GM10266 (cell line): ENCODE data around the gene ZBTB8A.
"Not testable (repeated sequence)": the region's sequence is repeated elsewhere in the genome, so short reads cannot be mapped to it uniquely, and the experiment has no call there.

Experiments used
- DNase-seq: peaks from one replicate; pipeline ENCODE4 v3.0.0; 2012; ENCODE audit errors: extremely low spot score
- TF ChIP-seq, protein P1 (sequence below): IDR thresholded peaks from 2 replicates; pipeline ENCODE4 v1.5.1; 2012; ENCODE audit warnings: mild to moderate bottlenecking, low read depth; ENCODE audit not compliant: control insufficient read depth, insufficient read depth; ENCODE audit errors: missing control alignments

ZBTB8A gene

DNA sequence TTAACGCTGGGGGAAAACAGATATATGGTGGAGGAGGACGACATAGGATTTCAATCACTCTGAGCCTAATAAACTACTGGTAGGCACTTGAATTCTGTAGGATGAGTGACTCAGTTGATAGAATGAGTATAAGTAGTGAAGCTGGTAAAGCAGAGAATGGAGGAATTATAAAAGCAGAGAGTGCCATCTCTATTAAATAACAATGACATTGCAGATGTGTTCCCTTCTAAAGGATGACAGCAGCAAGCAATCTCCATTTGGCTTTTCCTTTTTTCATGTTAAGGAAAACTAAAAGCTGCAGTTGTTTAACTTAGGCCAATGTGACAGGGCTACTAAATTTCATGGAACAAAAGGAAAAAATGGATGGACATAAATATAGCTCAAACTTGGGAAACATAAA is 93.6 kb downstream of the ZBTB8A start:
- TF ChIP-seq, protein P1, sequence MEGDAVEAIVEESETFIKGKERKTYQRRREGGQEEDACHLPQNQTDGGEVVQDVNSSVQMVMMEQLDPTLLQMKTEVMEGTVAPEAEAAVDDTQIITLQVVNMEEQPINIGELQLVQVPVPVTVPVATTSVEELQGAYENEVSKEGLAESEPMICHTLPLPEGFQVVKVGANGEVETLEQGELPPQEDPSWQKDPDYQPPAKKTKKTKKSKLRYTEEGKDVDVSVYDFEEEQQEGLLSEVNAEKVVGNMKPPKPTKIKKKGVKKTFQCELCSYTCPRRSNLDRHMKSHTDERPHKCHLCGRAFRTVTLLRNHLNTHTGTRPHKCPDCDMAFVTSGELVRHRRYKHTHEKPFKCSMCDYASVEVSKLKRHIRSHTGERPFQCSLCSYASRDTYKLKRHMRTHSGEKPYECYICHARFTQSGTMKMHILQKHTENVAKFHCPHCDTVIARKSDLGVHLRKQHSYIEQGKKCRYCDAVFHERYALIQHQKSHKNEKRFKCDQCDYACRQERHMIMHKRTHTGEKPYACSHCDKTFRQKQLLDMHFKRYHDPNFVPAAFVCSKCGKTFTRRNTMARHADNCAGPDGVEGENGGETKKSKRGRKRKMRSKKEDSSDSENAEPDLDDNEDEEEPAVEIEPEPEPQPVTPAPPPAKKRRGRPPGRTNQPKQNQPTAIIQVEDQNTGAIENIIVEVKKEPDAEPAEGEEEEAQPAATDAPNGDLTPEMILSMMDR: no peak
- no peak for DNase-seq

GRCh38 chr1:32635508-32636277 is 96.5 kb downstream of the ZBTB8A start:
- TF ChIP-seq, protein P1: no peak
- DNase-seq: no peak

DNA sequence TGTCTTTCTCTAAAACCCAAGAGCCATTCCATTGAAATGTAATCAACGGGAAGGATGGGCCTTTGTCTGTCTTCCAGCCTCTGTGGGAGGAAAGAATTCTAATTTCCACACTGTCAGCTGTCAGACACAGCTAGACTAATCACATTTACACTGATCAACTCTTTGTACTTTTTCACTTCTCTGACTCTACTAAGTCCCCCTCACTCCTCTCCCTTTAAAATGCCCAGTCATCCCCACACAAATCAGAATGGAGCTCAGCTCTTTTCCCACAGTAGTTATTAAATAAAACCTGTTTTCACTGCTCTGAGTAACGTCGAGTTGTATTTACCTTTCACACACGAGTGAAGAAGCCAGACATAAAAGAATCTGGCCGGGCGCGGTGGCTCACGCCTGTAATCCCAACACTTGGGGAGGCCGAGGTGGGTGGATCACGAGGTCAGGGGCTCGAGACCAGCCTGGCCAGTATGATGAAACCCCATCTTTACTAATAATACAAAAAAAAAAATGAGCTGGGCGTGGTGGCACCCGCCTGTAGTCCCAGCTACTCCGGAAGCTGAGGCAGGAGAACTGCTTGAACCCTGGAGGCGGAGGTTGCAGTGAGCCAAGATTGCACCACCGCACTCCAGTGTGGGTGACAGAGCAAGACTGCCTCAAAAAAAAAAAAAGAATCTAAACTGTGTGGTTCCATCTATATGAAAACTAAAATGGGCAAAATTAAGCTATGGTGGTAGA is 97.9 kb downstream of the ZBTB8A start:
- no peak for DNase-seq

DNA sequence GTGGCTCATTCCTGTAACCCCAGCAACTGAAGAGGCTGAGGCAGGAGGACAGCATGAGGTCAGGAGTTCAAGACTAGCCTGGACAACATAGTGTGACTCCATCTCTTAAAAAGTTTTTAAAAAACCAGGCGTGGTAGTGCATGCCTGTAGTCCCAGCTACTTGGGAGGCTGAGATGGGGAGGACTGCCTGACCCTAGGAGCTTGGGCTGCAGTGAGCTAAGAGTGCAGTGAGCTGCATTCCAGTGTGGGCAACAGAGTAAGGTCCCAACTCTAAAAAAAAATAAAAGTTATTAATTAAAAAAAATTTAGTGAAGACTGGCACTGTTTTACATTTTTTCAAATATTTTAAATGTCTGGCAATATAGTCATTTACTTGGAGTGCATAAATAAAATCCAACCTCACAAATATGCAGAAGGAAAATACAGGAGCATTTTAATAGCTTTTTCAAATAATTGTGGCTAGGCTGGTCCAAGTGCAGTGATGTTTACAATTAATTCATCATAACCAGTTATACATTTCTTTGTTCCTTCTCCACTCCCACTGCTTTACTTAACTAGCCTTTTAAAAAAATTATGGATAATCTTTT is 100.4 kb downstream of the ZBTB8A start:
- DNase-seq: no peak
- TF ChIP-seq, protein P1: no peak

More for the DNA sequence above, 97.9 kb downstream of the ZBTB8A start:
- TF ChIP-seq, protein P1: no peak

- DNase-seq: not testable (repeated sequence)
These were observed 103.1 kb downstream of the ZBTB8A start for GRCh38 chr1:32642292-32642827.

- DNase-seq: no peak
- TF ChIP-seq, protein P1: no peak
These were observed 105.2 kb downstream of the ZBTB8A start for GRCh38 chr1:32644426-32644825.

DNA sequence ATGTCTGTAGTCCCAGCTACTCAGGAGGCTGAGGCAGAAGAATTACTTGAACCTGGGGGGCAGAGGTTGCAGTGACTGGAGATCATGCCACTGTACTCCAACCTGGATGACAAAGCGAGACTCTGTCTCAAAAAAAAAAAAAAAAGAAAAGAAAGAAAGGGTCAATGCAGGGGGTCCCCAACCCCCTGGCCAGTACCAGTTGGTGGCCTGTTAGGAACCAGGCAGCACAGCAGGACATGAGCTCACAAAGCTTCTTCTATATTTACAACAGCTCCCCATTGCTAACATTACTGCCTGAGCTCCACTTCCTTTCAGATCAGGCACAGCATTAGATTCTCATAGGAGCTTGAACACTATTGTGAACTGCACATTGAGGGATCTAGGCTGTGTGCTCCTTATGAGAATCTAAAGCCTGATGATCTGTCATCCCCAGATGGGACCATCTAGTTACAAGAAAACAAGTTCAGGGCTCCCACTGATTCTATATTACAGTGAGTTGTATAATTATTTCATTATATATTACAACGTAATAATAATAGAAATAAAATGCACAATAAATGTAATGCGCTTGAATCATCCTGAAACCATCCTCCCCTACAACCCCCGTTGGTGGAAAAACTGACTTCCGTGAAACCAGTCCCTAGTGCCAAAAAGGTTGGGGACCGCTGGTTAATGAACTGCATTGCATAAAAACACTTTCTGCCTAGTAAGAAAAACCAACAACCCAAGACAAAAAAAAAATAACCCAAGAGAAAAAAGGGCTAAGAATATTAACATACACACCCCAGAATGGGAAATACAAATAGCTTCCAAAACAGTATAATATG is 108.3 kb downstream of the ZBTB8A start:
- TF ChIP-seq, protein P1: no peak
- DNase-seq: no peak
